Mesothelial cell of epicardium (in vitro differentiated cells): ENCODE results near the gene PGGHG. TPM values are rescaled to one million over a fixed set of nuclear protein-coding genes. Genes with fewer than 3 reads are reported as not detected.

Experiments
- DNase-seq, 2 experiments: peaks; one replicate each; pipeline ENCODE4 v3.0.0; 2021; ENCODE audit warnings: low spot score in 2 of 2; ENCODE audit not compliant: unreplicated experiment in 2 of 2
- H3K27ac Mint-ChIP-seq: 2 replicates; pipeline ENCODE4 v1.8.0; 2021; ENCODE audit warnings: mixed read lengths
- H3K27me3 Mint-ChIP-seq: 2 replicates; pipeline ENCODE4 v1.8.0; 2021; ENCODE audit warnings: low read depth, mixed read lengths
- H3K36me3 Mint-ChIP-seq: 2 replicates; pipeline ENCODE4 v1.8.0; 2021; ENCODE audit warnings: mixed read lengths
- H3K4me1 Mint-ChIP-seq: 2 replicates; pipeline ENCODE4 v1.8.0; 2021; ENCODE audit warnings: mixed read lengths
- H3K4me3 Mint-ChIP-seq: 2 replicates; pipeline ENCODE4 v1.8.0; 2021; ENCODE audit warnings: mild to moderate bottlenecking, moderate library complexity, mixed read lengths
- H3K9me3 Mint-ChIP-seq: 2 replicates; pipeline ENCODE4 v1.8.0; 2021; ENCODE audit warnings: mixed read lengths
- CTCF ChIP-seq: fragments of 200-600 bp; sonication (generic); IDR thresholded peaks from one replicate; pipeline ENCODE4 v1.5.0; 2021; ENCODE audit warnings: antibody characterized with exemption; ENCODE audit not compliant: unreplicated experiment
- total RNA-seq: library from RNA; stranded (reverse); gene quantifications from 3 replicates; pipeline ENCODE4 v1.2.1, GENCODE V29; 2021

PGGHG gene
- total RNA-seq, 1 donor from 2014 or later, result 103 TPM

GRCh38 chr11:334264-334994 lies 45.5 kb downstream of the PGGHG start:
- no peak for DNase-seq
- Mint-ChIP-seq H3K36me3 (no peaks in the 10 kb centered on the region), H3K4me1 (peaks cover 33% of the 10 kb centered on the region), H3K9me3 (no peaks in the 10 kb centered on the region), H3K4me3 (peak overlapping the region; percentile 34), H3K27ac (peak overlapping the region; percentile 96), H3K27me3 (no peaks in the 10 kb centered on the region)
- TF ChIP-seq CTCF, result no peak

- Mint-ChIP-seq H3K4me1 (peaks cover 30% of the 10 kb centered on the region), H3K4me3 (no peak overlapping the region), H3K9me3 (no peaks in the 10 kb centered on the region), H3K36me3 (no peaks in the 10 kb centered on the region), H3K27ac (peak overlapping the region; percentile 90), H3K27me3 (peaks cover 1% of the 10 kb centered on the region)
- DNase-seq, result no peak
- no peak for TF ChIP-seq CTCF
Measured at GRCh38 chr11:335779-336658, 47.1 kb downstream of the PGGHG start.

GRCh38 chr11:336659-337198 lies 47.8 kb downstream of the PGGHG start:
- Mint-ChIP-seq H3K27ac (peak overlapping the region; percentile 90), H3K4me3 (no peak overlapping the region), H3K4me1 (peaks cover 30% of the 10 kb centered on the region), H3K27me3 (peaks cover 1% of the 10 kb centered on the region), H3K36me3 (no peaks in the 10 kb centered on the region), H3K9me3 (no peaks in the 10 kb centered on the region)
- no peak for DNase-seq
- TF ChIP-seq CTCF, result no peak

- Mint-ChIP-seq H3K27ac (no peak overlapping the region), H3K9me3 (no peaks in the 10 kb centered on the region), H3K4me1 (peaks cover 33% of the 10 kb centered on the region), H3K27me3 (peaks cover 1% of the 10 kb centered on the region), H3K4me3 (no peak overlapping the region), H3K36me3 (no peaks in the 10 kb centered on the region)
- TF ChIP-seq CTCF, result no peak
- no peak for DNase-seq
Measured at GRCh38 chr11:337711-338110, 48.8 kb downstream of the PGGHG start.

GRCh38 chr11:339963-340362 lies 51.0 kb downstream of the PGGHG start:
- Mint-ChIP-seq H3K9me3 (no peaks in the 10 kb centered on the region), H3K4me3 (no peak overlapping the region), H3K27me3 (peaks cover 1% of the 10 kb centered on the region), H3K36me3 (no peaks in the 10 kb centered on the region), H3K27ac (no peak overlapping the region), H3K4me1 (peaks cover 20% of the 10 kb centered on the region)
- no peak for DNase-seq
- TF ChIP-seq CTCF, result no peak
